ENCODE measurements around the gene COL21A1. TPM values are rescaled to one million over a fixed set of nuclear protein-coding genes. Genes with fewer than 3 reads are reported as not detected.

The COL21A1 gene
- total RNA-seq, 2 donors from 2014 or later: 4.8 to 13.3 TPM

- WGBS: 68% methylated on average over 3 of the region's 3 CpGs
- no peaks in the 10 kb centered on the region for H3K4me1 ChIP-seq (replicated peaks)
- no peaks in the 10 kb centered on the region for H3K27me3 ChIP-seq (replicated peaks; ENCODE audit: insufficient read depth)
- no peak overlapping the region for H3K27ac ChIP-seq
- no peak for DNase-seq (ENCODE audit: low spot score)
- no peaks in the 10 kb centered on the region for H3K36me3 ChIP-seq
- intact Hi-C loops (cut with DNase I): no loop called here
- H3K9me3 ChIP-seq: no peaks in the 10 kb centered on the region
- TF ChIP-seq POLR2A (IDR thresholded peaks at IDR 0.05) (no peak), POLR2AphosphoS5 (IDR thresholded peaks at IDR 0.05) (no peak), CTCF (IDR thresholded peaks at IDR 0.05) (no peak)
- no peak overlapping the region for H3K4me3 ChIP-seq
Observed at GRCh38 chr6:56151609-56152224, 95.7 kb downstream of the COL21A1 start.

GRCh38 chr6:56148488-56149186 is 98.7 kb downstream of the COL21A1 start:
- Histone ChIP-seq H3K36me3 (no peaks in the 10 kb centered on the region), H3K4me3 (no peak overlapping the region), H3K27ac (no peak overlapping the region), H3K27me3 (replicated peaks; ENCODE audit: insufficient read depth) (no peaks in the 10 kb centered on the region), H3K4me1 (replicated peaks) (no peaks in the 10 kb centered on the region), H3K9me3 (no peaks in the 10 kb centered on the region)
- intact Hi-C loops (cut with DNase I): no loop called here
- TF ChIP-seq CTCF (IDR thresholded peaks at IDR 0.05) (no peak), POLR2AphosphoS5 (IDR thresholded peaks at IDR 0.05) (no peak), POLR2A (IDR thresholded peaks at IDR 0.05) (no peak)
- DNase-seq (ENCODE audit: low spot score): no peak
- WGBS: 63% methylated on average over 2 of the region's 2 CpGs

- intact Hi-C loops (cut with DNase I): no loop called here
- WGBS: 79% methylated on average over 2 of the region's 2 CpGs
Observed at GRCh38 chr6:56147766-56148165, 99.6 kb downstream of the COL21A1 start.

GRCh38 chr6:56146086-56146485 is 101.3 kb downstream of the COL21A1 start:
- no peak for DNase-seq (ENCODE audit: low spot score)
- Histone ChIP-seq H3K36me3 (no peaks in the 10 kb centered on the region), H3K27ac (no peak overlapping the region), H3K4me3 (no peak overlapping the region), H3K27me3 (replicated peaks; ENCODE audit: insufficient read depth) (no peaks in the 10 kb centered on the region), H3K4me1 (replicated peaks) (no peaks in the 10 kb centered on the region), H3K9me3 (no peaks in the 10 kb centered on the region)
- WGBS: 64% methylated on average over 1 of the region's 1 CpG
- intact Hi-C loops (cut with DNase I): no loop called here
- TF ChIP-seq CTCF (IDR thresholded peaks at IDR 0.05) (no peak), POLR2AphosphoS5 (IDR thresholded peaks at IDR 0.05) (no peak), POLR2A (IDR thresholded peaks at IDR 0.05) (no peak)

More at GRCh38 chr6:56147766-56148165, 99.6 kb downstream of the COL21A1 start:
- H3K27ac ChIP-seq: no peak overlapping the region
- no peaks in the 10 kb centered on the region for H3K4me1 ChIP-seq (replicated peaks)
- no peak overlapping the region for H3K4me3 ChIP-seq
- no peaks in the 10 kb centered on the region for H3K9me3 ChIP-seq
- H3K36me3 ChIP-seq: no peaks in the 10 kb centered on the region
- no peak for TF ChIP-seq CTCF (IDR thresholded peaks at IDR 0.05)
- TF ChIP-seq POLR2AphosphoS5 (IDR thresholded peaks at IDR 0.05): no peak
- TF ChIP-seq POLR2A (IDR thresholded peaks at IDR 0.05): no peak
- DNase-seq (ENCODE audit: low spot score): no peak
- H3K27me3 ChIP-seq (replicated peaks; ENCODE audit: insufficient read depth): no peaks in the 10 kb centered on the region

- no peaks in the 10 kb centered on the region for H3K4me1 ChIP-seq (replicated peaks)
- no peaks in the 10 kb centered on the region for H3K36me3 ChIP-seq
- H3K9me3 ChIP-seq: no peaks in the 10 kb centered on the region
- no peaks in the 10 kb centered on the region for H3K27me3 ChIP-seq (replicated peaks; ENCODE audit: insufficient read depth)
- intact Hi-C loops (cut with DNase I): no loop called here
- TF ChIP-seq POLR2AphosphoS5 (IDR thresholded peaks at IDR 0.05) (no peak), CTCF (IDR thresholded peaks at IDR 0.05) (no peak), POLR2A (IDR thresholded peaks at IDR 0.05) (no peak)
- H3K4me3 ChIP-seq: no peak overlapping the region
- H3K27ac ChIP-seq: no peak overlapping the region
- DNase-seq (ENCODE audit: low spot score): no peak
- 45% methylated on average over 1 of the region's 1 CpG for WGBS
Observed at GRCh38 chr6:56145616-56146015, 101.8 kb downstream of the COL21A1 start.
